PC-3 (cell line): ENCODE results near the gene RHOB.

Source experiments
- CTCF ChIP-seq: fragments of 300-600 bp; sonication (generic); conservative IDR thresholded peaks from 2 replicates; pipeline ENCODE4 v1.5.1; 2017; ENCODE audit warnings: antibody characterized with exemption, low read depth, mild to moderate bottlenecking, low read length
- EZH2 ChIP-seq: fragments of 300-600 bp; sonication (generic); IDR thresholded peaks from one replicate; pipeline ENCODE4 v1.6.1; 2017; ENCODE audit warnings: antibody characterized with exemption, mild to moderate bottlenecking, low read length; ENCODE audit not compliant: unreplicated experiment

GRCh38 chr2:20474757-20475566, 28.1 kb downstream of the RHOB start:
- TF ChIP-seq CTCF (no peak), EZH2 (no peak)
